ENCODE results near the gene ANO1.

Gene ANO1

GRCh38 chr11:70072861-70073755 is 5.0 kb upstream of the ANO1 start:
- DNase-seq (ENCODE audit: low read depth, low spot score): no peak

GRCh38 chr11:70073871-70074371 is 4.2 kb upstream of the ANO1 start:
- DNase-seq (ENCODE audit: low read depth, low spot score): no peak

GRCh38 chr11:70074746-70075145 is 3.4 kb upstream of the ANO1 start:
- no peak for DNase-seq (ENCODE audit: low read depth, low spot score)

GRCh38 chr11:70075836-70076235 is 2.3 kb upstream of the ANO1 start:
- no peak for DNase-seq (ENCODE audit: low read depth, low spot score)

GRCh38 chr11:70076461-70076931 is 1.6 kb upstream of the ANO1 start:
- no peak for DNase-seq (ENCODE audit: low read depth, low spot score)

GRCh38 chr11:70077411-70078094 is 564 bp upstream of the ANO1 start:
- DNase-seq (ENCODE audit: low read depth, low spot score): no peak

- no peak for DNase-seq (ENCODE audit: low read depth, low spot score)
Measured at GRCh38 chr11:70078781-70079616, 882 bp downstream of the ANO1 start.

GRCh38 chr11:70079691-70080090 is 1.6 kb downstream of the ANO1 start:
- no peak for DNase-seq (ENCODE audit: low read depth, low spot score)

GRCh38 chr11:70080763-70081162 is 2.6 kb downstream of the ANO1 start:
- no peak for DNase-seq (ENCODE audit: low read depth, low spot score)

- DNase-seq (ENCODE audit: low read depth, low spot score): no peak
Measured at GRCh38 chr11:70082829-70083228, 4.7 kb downstream of the ANO1 start.

- DNase-seq (ENCODE audit: low read depth, low spot score): no peak
Measured at GRCh38 chr11:70084046-70084984, 6.2 kb downstream of the ANO1 start.

- DNase-seq (ENCODE audit: low read depth, low spot score): no peak
Measured at GRCh38 chr11:70085815-70086769, 8.0 kb downstream of the ANO1 start.

GRCh38 chr11:70087446-70088167 is 9.5 kb downstream of the ANO1 start:
- no peak for DNase-seq (ENCODE audit: low read depth, low spot score)

GRCh38 chr11:70088735-70089250 is 10.7 kb downstream of the ANO1 start:
- no peak for DNase-seq (ENCODE audit: low read depth, low spot score)

GRCh38 chr11:70089631-70090030 is 11.5 kb downstream of the ANO1 start:
- DNase-seq (ENCODE audit: low read depth, low spot score): no peak

- no peak for DNase-seq (ENCODE audit: low read depth, low spot score)
Measured at GRCh38 chr11:70090961-70091381, 12.9 kb downstream of the ANO1 start.

GRCh38 chr11:70091638-70092037 is 13.5 kb downstream of the ANO1 start:
- DNase-seq (ENCODE audit: low read depth, low spot score): no peak

- no peak for DNase-seq (ENCODE audit: low read depth, low spot score)
Measured at GRCh38 chr11:70092959-70093715, 15.0 kb downstream of the ANO1 start.

Measured in activated naive CD8-positive, alpha-beta T cell treated with anti-CD3 and anti-CD28 coated beads, Interleukin-2, amount 50 U/mL, for 16 hours (primary cell).